HG03108 (cell line): ENCODE measurements around the gene EGLN3.

ENCODE experiments used
- ATAC-seq: cut with Tn5 transposase; IDR thresholded peaks from one replicate; pipeline ENCODE4 v1.9.1; 2021; ENCODE audit warnings: moderate library complexity; ENCODE audit not compliant: unreplicated experiment

EGLN3 gene

DNA sequence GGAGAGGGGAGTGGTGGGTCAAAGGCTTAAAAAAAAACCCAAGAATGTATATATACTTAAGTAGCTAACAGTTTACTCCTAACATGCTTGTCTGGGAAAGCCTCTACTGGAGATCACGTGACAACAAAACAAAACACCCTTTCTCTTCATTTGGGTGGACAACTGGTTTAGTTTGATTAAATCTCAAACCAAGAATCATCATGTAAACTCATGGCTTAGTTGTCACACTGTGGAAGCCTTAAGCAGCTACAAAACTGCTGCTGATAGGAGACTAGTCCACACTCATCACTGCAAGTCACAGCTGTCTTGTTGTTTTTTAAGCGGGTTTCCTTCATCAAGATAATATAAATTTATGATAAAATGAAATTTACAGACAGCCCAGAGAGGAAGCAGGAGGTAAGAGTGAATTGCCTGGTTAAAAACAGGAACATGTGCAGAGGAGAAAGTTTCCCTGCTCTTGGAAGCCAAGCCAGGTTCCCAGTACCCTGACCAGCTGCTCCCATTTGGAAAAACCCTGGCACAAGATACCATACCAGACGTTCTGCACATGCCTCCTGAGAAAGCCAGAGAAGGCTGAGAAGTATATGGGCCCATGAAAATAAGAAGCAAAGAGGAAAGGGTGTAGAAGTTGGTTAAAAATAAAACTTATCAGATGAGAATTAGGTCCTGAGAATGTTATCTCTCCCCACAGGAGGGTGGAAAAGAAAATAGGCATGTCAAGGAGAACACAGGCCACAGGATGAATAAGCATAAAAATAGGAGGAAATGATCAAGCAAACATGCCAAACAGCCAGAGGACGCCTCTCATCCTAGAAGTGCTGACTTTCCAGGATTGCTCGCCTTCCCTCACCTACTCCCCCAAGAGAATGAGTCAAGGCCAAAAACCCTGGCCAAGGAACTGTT, 34.0 kb downstream of the EGLN3 start:
- no peak for ATAC-seq

DNA sequence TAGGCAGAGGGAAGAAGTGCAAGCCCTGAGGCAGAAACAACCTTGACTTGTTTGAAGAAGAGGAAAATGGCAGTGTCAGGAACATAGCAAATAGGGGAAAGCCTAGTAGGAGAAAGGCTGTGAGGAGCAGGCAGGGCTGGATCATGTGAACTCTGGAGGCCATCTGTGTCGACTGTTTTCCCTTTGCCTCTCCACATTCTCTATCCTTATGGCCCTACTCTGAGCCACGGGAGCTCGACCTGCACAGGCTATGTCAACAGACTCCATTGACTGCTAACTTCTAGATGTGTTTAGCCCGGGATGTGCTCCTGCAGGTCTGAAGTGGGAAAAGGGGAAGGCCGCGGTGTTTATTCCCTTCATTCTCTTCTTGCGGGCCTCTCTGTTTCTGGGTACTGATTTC, 35.2 kb downstream of the EGLN3 start:
- no peak for ATAC-seq

DNA sequence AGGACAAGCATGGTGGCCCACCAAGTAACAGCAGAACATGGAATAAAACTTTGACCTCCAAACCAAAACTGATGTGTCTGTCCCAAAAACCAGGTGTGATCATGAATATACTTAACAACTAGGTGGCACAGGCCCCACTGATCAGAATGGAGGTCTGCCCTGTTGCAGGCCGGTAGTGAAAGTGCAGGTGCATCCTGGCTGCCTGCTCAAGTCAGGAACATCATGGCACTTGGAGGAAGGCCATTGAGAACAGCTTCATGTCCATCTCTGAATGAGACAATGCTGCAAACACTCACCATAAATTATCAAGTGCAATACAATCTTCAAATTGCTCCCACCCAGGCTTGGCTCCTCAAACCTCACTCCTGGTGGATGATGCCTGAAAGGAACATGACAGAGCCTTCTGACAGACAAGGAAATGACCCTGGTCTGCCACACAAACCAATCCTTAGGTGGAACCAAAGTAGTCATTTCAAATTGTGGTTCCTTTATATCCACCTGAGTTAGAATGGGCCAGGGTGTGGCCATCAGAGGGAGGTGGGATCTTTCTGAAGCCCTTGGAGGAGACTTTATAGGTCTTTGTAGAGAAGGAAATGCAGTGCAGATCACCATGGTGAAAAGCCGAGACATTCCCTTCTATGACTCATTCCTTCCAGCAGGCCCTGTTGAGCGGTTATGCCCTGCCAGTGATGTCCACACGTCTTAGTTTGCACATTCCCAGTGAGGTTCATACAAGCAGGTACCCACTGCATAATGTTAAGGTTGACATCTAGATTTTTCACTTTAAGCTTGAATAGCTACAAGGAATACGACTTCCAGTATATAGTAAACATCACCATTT, 36.0 kb downstream of the EGLN3 start:
- no peak for ATAC-seq

DNA sequence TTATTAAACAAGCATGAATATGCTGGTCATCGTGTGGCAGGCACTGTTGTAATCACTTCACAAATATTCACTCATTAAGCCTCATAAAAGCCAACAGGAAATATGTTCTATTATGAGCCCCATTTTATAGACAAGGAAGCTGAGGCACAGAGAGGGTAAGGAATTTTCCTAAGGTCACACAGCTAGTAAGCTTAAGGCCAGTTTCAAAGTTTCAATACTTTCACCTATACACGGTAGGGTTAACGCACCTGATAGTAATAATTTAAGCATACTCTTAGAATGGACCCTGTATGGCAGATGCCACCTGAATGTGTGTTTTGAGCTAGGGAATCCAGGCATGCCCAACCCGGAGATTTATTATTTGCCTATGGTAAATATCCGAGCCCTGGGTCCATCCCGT, 39.8 kb downstream of the EGLN3 start:
- ATAC-seq: no peak

GRCh38 chr14:33910435-33910834, 40.4 kb downstream of the EGLN3 start:
- ATAC-seq: no peak

DNA sequence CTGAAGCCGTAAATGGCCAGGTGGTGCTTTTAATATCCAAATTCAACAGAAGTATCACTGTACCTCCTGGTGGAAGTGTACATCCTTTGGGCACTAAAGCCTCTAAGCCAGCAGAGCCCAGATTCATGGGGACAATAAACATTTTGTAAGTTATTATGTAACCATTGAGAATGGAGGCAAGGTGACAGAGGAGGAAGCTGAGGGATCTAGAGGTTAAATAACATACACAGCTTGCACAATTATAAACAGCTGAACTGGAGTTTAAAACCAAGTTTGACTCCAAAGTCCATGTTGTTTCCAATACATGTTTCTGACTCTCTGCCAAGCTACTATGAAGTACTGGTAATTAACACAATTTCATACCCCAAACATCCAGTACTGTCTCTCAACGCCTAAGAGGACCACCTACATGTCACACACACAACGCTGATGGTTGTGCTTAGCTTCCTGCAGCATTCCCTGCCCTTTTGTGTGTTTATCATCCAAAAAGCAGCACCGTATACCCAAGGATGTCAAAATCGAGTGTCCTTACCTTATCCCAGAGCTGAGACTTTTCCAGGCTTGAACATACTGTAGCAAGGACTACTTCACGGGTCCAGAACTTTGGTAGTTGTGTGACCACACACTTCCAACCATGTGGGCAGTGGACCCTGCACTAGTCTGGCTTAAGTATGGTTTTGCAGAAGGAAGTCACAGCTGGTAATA, 41.3 kb downstream of the EGLN3 start:
- ATAC-seq: no peak

DNA sequence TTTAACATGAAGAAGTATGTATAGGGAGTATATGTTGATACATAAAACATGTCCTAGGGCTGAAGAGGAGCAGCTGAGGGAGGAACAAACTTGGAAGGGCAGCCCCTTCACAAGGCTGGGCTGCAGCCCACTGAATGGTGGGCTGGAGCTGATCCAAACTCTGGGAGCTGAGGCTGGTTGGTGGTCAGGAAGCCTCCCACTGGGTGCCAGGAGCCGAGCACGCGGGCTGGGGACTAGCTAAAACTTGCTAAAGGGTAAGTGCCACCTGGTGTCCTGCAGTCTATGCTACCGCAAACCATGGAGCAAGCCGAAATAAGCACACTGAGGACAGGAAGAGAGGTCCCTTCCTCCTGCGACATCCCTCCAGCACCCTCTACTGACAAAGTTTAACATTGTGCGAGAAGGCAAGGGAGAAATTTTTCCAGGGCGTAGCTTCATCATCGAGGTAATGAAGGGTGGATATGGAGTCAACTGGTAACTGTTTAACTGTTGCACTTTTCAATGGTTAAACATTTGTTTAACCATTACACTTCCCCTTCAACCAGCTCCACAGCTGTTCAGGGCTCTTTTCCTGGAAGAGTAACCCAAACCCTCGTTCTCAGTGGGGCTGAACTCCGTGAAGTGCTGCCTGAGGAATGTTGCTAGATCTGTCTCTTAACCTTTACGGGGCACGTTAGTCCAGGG, 42.2 kb downstream of the EGLN3 start:
- no peak for ATAC-seq

- ATAC-seq: no peak
Observed at GRCh38 chr14:33906968-33907367, 43.9 kb downstream of the EGLN3 start.

DNA sequence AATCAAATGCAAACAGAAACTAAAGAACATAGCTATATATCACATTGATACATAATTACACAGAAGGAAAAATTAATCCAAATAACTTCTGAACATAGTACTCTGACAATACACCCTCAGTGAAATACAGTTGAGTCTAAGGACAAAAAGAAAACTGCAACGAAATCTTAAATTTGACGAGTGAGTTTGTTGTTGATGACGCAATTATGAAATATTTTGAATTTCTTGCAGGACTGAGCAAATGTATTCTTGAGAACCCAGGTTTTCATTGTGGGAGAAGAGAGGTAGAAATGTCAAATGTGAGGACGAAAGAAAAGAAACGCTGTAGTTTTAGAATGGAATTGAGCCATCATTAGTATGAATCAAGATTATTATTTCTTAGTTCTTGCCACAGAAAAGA, 46.3 kb downstream of the EGLN3 start:
- ATAC-seq: no peak

- ATAC-seq: no peak
Observed at GRCh38 chr14:33903369-33903768, 47.5 kb downstream of the EGLN3 start.

DNA sequence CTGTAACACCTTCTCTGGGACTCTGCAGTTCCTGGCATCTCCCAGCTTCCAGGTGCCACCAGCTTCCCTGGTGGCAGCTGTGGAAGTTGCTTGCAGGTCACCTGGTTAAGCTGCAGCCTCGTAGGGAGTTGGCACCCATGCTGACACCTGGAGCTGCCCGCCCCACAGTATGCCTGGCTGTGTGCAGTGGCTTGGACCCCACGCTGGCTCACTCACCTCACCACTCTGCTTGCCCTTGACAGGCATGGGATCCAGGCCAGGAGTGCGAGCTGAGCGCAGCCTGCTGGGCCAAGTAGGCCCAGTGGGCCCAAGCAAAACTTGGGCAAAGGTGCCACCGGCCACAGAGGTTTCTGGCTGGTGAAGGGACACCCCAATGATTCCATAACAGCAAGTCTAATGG, 48.5 kb downstream of the EGLN3 start:
- ATAC-seq: no peak

- ATAC-seq: no peak
Observed at GRCh38 chr14:33901426-33902155, 49.3 kb downstream of the EGLN3 start.

- no peak for ATAC-seq
Observed at GRCh38 chr14:33900706-33901105, 50.2 kb downstream of the EGLN3 start.

DNA sequence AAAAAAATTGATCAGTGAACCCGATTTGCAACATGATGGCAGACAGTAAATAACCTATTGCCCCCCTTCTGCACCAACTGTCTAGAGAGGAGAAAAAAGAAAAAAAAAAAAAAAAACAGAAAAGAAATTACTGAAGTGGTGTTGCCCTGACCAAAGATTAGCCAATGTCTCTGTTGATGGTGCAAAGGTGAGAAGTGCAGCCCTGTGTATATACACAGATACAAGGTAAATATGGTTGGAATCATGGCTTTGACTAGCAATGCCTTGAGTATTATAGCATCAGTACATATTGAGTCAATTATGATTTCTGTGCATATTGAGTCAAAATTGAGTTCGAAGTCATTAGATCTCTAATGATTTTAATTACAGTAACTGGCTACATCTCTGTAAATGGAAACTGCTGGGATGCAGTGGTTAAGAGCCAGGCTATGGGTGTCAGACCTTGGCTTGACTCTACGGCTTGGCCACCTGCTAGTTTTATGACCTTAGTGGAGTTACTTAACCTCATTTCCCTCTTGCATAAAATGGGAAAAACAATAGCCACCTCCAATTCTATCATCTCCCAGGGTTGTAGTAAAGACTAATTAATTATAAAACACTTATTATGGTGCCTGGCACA, 51.0 kb downstream of the EGLN3 start:
- ATAC-seq: no peak

DNA sequence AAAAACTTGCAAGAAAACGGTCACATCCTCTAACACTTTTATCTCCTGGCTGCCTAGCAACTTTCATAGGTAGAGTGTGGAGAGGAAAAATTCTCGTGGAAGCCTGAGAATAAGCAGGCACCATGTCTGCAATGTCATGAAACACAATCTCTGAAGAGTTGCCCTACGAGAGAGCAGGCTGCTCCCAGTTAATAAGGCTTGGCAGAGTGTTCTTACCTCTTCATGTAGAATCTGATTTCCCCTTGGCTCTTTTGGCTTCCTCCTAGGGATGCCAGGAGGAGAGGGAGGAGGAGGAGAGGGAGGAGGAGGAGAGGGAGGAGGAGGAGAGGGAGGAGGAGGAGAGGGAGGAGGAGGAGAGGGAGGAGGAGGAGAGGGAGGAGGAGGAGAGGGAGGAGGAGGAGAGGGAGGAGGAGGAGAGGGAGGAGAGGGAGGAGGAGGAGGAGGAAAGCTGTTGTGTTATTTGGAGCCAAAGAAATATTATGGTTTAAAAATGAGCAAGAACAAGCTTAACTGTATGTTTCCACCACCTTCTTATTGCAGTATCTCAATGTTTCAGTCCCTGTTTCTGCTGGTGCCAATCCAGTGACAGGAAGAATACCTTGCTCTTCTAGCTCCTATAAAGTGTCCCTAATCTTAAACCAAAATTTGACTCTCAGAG, 52.9 kb downstream of the EGLN3 start:
- ATAC-seq: no peak

DNA sequence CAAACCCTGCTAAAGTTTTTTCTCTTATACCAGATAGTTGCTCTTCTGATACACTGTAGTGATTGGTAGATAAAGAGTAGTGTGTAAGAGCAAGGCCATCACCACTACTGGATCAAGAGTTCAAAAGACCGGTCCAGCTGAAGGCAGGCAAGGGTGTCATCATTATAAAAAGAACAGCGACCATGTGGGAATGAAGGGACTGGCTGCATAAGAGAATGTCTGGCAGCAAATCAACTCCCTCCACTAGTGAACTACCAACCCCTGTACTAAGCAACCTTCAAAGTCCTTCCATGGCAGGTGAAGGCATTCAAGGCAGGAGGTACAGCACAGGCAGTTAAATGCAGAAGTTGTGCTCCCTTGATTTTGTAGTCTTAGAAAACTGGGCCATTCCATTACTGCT, 53.5 kb downstream of the EGLN3 start:
- no peak for ATAC-seq

GRCh38 chr14:33894339-33894738, 56.5 kb downstream of the EGLN3 start:
- ATAC-seq: no peak

DNA sequence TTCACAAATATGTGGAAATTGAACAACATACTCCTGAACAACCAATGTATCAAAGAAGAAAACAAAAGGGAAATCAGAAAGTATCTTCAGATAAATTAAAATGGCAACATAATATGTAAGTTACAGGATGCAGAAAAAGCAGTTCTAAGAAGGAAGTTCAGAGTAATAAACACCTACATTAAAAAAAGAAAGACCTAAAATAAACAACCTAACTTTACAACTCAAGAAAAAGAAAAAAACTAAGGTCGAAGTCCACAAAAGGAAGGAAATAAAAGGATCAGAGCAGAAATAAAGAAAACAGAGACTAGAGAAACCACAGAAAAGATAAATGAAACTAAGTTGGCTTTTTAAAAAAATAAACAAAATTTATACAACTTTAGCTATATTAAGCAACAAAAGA, 59.2 kb downstream of the EGLN3 start:
- ATAC-seq: no peak

DNA sequence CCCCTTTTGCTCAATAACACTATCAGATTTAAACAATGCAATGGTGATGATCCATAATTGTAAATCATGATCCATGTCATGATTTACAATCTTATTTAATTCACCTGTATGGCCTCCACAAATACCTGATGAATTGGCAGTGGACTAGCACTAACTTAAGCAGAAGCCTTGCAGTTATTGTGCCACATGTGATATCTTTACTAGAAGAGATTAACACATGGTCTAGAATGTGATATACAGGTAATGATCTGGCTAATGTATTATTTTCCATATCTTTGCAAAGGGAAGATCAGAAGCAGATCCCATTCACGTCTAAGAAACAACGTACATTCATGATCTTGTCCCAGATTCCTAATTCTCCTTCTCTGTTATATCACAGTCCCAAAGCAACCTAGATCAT, 66.0 kb downstream of the EGLN3 start:
- no peak for ATAC-seq
